Right kidney (tissue), 1 donor: ENCODE results near the gene PPP2R5D.
"Not testable (repeated sequence)": the region's sequence is repeated elsewhere in the genome, so short reads cannot be mapped to it uniquely, and the experiment has no call there.

ENCODE experiments used
- DNase-seq: peaks from one replicate; pipeline ENCODE4 v3.0.0-alpha.2; 2016

The PPP2R5D gene

DNA sequence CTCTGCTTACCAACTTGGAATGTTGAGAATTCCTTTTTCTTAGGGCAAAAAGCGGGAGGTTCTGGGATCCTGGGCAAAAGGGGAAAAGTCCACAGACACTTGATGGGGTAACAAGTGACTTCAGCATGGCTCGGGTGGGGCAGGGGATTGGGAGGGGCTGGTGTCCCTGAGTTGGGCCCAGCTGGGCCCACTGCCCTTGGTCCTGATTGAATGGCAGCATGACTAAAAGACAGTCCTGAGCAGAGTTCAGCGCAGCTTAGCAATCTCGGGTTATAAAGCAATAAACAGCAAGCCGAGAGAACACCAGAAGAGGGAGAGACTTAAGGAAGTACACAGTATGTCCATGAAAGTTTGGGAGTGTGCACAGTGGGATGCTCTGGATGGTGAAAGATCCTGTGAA lies 5.6 kb downstream of the PPP2R5D start:
- DNase-seq: no peak

DNA sequence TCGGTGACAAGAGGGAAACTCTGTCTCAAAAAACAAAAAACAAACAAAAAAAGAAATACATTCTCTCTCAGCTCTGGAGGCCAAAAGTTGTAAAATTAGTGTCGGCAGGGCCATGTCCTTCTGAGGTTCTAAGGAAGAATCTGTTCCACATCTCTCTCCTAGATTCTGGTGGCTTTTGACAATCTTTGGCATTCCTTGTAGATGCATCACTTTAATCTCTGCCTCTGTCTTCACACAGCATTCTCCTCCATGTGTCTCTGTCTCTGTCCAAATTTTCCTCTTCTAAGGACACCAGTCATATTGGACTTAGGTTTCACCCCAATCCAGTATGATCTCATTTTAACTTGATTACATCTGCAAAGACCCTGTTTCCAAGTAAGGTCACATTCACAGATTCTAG lies 9.1 kb downstream of the PPP2R5D start:
- no peak for DNase-seq

DNA sequence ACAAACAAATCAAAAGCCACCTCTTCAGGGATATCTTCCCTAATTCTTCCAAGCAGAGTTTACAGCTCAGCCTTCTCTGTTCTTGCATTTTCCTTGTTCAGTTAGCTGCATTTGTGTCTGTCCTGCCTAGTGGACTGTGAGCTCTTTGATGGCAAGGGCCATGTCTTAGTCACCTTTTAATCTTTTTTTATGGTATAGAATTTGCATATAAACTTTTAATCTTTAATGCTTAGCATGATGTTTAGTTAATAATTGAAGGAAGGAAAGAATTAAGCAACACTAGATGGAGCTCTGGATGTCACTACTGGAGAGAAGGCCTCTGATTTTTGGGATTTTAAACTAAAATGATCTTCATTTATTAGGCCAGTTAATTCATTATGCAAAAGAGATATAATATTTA lies 12.1 kb downstream of the PPP2R5D start:
- no peak for DNase-seq

DNA sequence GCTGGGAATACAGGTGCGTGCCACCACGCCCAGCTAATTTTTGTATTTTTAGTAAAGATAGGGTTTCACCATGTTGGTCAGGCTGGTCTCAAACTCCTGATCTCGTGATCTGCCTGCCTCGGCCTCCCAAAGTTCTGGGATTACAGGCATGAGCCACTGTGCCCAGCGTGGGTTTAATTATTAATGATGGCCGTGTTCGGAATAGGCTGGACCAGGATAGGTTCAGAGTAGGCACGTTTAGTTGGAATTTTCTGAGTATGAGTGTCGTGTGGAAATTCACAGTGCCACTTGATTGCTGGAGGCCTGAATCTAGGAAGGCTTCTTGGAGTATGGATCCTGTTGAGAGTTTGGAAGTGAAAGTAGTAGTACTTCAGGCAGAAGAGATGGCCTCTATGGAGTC lies 13.8 kb downstream of the PPP2R5D start:
- not testable (repeated sequence) for DNase-seq

DNA sequence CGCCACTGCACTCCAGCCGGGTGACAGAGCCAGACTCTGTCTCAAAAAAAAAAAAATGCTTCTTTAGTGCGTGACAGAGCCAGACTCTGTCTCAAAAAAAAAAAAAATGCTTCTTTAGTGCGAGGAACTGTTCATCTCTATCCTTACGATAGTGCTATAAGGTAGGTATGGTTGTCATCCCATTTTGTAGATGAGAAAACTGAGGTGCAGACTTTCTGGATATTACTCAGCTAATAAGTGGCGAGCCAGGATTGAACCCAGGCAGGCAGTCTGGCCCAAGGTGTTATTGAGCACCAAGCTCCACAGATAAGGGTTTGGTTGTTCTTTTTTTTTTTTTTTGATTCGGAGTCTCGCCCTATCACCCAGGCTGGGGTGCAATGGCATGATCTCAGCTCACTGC lies 17.5 kb downstream of the PPP2R5D start:
- no peak for DNase-seq

DNA sequence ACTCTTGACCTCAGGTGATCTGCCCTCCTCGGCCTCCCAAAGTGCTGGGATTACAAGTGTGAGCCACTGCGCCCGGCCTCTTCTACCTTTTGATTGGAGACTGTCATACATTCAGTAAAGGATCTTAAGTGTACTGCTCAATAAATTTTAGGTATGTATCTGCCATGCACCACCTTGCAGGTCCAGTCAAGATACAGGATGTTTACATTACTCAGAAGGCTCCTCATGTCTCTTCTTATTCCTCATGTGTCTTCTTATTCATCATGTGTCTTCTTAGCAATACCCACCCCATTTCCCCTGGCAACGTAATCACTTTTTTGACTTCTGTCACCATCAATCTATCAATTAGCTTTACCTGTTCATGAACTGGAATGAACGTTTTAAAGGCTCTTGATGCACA lies 21.5 kb downstream of the PPP2R5D start:
- no peak for DNase-seq

DNA sequence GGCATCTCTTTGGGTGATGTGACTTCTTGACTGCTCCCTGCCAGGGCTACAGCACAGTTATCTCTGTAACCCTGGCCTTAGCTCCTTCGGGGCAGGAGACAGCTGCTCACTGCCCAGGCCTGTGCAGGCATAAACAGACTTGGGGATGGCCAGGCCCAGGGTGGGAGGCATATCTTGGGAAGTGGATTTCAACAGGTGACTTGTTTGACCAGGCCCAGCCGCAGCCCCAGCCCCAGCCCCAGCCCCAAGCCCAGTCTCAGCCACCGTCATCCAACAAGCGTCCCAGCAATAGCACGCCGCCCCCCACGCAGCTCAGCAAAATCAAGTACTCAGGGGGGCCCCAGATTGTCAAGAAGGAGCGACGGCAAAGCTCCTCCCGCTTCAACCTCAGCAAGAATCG lies 21.9 kb downstream of the PPP2R5D start:
- DNase-seq: no peak

DNA sequence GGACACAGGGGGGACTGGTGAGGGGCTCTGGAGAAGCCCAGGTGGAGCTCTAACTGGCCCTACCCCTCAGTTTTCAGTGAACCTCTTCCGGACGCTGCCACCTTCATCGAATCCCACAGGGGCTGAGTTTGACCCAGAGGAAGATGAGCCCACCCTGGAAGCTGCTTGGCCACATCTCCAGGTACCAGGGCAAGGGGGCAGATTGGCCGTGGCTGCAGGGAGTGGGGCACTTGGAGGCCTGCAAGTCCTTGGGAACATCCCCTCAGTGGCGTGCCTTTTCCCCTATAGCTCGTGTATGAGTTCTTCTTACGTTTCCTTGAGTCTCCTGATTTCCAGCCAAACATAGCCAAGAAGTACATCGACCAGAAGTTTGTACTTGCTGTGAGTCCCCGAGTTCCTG lies 22.8 kb downstream of the PPP2R5D start:
- DNase-seq: no peak

DNA sequence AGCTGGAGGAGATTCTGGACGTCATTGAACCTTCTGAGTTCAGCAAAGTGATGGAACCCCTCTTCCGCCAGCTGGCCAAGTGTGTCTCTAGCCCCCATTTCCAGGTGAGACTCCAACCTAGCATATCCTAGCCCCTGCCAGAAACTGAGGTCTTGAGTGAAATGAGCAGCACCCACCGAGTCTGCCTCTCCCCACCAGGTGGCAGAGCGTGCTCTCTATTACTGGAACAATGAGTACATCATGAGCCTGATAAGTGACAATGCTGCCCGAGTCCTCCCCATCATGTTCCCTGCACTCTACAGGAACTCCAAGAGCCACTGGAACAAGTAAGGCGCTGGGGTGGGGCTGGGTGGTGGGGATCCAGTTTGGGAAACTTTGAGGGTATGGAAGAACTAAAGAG lies 24.8 kb downstream of the PPP2R5D start:
- DNase-seq: no peak

DNA sequence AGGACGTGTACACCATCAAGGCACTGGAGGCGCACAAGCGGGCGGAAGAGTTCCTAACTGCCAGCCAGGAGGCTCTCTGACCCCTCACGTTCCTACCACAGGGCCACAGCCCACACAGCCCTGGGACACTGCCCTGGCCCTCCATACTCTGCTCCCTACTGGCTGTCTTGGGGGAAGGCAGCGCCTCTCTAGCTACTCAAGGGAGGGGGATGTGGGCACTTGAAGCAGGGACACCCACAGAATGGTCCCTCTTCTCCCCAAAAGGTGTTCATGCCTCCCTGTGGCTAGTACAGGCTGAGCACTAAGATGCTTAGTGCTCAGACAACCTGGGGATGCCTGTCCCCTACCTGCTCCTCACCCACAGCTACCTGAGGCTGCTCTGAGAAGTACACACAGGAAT lies 26.8 kb downstream of the PPP2R5D start:
- no peak for DNase-seq

DNA sequence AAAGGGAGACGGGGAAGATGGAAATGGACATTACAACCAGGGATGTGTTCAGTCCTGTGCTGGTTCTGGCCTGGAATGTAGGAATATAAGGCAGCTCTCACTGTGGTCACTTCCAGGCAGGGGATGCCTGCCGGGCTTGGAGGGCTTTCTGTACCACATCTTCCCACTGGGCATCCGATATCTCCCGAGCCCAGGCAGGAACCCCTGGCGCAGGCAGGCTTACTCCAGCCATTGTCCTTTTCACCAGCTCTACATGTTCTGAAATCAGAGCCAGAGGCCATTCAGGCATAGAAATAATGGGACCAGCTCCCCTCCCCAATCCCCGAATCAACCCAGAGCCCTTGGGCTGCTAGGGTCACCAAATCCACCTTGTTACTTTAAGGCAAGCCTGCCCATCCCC lies 28.0 kb downstream of the PPP2R5D start:
- DNase-seq: no peak

DNA sequence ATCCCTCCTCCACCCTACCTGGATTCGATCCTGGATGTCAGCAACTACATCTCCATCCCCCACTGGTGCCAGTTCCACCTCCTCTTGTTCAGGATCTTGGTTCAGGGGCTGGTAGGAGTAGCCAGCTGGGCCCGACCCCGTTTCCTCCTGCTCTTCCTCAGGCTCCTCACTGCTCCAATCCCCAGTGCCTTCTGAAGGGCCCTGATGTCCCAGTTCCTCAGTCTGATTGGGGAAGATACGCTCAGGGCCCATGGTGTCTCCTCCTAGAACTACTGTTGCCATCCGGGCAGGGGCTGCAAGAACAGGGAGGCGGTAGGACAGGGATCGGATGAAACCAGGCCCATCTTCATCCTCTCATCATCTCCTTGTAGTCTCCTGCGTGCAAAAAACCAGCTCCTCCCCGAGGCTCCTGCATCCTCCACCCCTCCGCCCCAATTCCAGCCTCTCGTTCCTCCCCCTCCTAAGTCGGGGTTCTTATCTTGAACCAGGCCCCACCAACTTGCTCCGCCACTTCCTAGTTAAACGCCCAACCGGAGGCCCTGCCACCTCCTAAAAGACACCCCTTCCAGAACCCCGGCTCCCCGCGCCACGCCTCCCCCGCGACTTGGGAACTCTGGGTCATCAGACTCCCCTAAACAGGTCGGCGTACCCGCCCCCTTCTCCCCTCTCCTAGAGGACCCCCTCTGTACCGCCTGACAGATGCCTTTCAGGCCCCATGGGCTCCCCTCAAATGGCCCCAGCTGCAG lies 28.9 kb downstream of the PPP2R5D start:
- peak; percentile 48 for DNase-seq

DNA sequence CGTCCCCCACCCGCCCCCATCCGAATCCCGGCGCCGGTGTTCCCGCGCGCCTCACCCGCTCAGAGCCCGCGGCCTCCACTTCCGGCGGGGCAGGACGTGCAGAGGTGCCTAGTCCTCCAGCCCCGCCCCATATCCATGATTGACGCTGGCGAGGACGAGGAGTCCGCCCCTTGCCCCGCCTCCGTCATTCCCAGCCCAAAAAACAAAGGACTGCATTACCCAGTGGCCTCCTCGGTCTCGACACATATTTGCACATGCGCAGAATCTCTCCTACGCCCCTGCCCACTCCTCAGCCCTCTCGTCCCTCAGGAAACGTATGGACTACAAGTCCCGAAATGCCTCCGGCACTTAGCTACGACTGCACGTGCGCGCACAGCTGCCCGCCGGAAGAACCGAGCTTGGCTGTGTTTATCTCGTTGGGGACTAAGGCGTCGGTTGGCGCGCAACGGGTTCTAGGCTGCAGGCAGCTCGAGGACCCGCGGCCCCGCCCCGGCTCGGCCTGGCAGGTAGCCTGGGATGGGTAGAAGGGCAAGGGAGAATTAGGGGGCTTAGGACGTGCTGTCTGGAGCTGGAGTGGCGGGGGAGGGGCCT lies 29.6 kb downstream of the PPP2R5D start, which contains the start of the genes KLHDC3 and MEA1:
Gene KLHDC3, plus strand, starts transcription at position 407 of the 591 bp plus-strand sequence. CDS start 2,944 bp downstream, outside the sequence.
Gene MEA1, minus strand, starts transcription at position 104 of the 591 bp plus-strand sequence. CDS start 133 bp downstream, outside the sequence.
- DNase-seq: peak; percentile 85

DNA sequence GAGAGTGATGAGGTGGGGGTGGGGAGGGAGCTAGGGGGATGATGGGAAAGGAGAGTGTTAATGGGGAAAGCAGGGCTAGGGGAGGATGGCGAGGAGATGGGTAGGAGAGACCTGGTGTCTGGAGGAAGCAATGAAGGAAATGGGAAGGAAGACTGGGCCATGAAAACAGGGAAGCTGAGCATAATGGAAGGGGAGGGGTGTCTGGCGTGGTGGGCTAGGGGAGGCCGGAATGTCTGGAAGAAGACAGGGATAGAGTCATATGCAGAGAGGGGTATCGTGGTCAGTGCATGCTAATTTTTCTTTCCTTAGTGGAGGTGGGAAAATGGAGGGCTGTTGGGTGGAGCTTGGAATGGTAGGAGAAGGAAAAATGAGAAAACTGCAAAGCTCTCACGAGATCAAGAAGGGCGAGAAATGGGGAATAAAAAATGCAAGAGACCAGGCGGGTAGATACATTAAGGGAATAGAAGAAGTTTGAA lies 30.1 kb downstream of the PPP2R5D start:
- peak; percentile 19 for DNase-seq

DNA sequence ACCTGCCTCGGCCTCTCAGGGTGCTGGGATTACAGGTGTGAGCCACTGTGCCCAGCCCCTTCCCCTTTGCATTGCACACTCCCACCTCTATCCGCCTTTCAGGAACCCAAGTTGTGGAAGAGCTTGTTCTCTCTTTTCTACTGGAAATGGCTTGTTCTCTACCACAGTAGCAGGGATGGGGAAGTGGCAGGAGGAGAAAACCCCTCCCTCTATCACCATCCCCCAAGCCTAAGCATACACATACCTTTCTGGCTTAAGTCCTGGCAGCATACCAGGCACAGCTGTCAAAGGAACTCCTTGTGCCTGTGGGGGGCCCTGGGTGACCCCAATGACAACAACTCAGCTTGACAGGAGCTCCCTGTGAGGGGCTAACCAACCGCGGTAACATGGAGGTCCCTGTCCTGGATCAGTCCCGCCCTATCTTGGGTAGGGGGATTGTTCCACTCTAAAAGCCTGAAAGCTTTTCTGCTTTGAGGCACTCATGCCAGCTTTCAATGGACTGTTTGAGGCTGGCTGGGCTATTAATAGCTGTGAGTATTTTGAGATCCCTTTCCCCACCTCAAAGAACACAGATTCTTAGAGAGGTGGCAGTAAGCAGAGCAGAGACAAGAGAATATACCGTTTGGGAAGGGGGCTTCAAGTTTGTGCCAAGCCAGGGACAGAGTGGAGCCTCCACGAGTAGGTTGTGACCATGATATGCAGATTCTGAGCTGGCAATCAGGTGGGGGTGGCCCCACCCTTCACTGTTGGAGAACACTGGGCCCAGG lies 32.0 kb downstream of the PPP2R5D start:
- DNase-seq: no peak

DNA sequence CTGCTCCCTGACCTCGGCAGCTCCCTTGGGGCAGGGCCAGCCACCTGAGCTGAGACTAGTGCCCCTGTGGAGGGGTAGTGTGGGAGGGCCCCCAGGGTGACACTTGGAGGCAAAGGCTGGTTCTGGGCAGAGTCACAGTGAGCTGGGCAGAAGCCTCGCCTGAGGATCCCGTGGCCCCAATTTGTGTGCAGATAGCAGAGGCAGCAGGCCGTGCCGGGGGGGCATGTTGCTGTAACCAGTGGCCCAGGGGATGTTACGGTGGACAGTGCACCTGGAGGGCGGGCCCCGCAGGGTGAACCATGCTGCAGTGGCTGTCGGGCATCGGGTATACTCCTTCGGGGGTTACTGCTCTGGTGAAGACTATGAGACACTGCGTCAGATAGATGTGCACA lies 32.6 kb downstream of the PPP2R5D start:
- no peak for DNase-seq

DNA sequence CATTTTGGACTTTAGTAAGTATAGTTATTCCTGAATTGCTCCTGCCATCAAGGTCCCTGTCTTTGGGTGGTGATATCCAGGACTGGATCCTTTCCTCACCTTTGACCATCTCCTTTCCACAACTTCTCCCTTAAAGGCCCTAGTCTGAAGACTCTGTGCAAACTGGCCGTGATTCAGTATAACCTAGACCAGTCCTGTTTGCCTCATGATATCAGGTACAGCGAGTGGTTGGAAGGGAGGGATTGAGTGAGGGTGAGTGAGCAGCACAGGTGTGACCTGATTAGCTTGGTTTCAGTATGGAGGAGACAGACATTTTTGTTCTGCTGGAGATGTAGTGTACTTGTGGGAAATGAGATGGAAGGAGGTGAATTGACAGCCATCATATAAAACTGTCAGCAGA lies 34.8 kb downstream of the PPP2R5D start:
- DNase-seq: no peak

DNA sequence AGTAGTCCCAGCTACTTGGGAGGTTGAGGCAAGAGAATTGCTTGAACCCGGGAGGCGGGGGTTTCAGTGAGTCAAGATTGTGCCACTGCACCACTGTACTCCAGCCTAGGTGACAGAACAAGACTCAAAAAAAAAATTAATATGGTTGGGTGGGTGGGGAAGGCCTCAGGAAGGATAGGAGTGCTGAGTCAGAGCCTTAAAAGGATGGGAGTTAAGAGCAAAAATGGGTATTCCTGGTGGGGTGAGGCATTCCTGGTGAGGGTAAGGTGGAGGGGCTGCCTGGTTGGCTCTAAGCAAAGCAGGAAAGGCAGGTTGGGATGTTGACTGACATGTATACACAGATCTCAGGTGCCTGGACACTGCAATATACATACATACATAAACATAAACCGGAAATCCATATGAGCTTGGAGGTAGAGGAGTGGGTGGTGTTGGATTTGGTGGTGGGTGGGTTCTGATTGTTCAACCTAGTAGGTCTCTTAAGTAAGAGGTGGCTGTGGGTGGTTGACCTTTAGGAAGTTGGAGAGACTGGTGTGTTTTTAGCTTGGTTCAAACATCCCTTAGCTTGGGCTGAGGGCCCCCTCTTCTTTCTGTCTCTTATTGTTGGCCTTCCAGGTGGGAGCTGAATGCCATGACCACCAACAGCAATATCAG lies 35.8 kb downstream of the PPP2R5D start:
- no peak for DNase-seq

DNA sequence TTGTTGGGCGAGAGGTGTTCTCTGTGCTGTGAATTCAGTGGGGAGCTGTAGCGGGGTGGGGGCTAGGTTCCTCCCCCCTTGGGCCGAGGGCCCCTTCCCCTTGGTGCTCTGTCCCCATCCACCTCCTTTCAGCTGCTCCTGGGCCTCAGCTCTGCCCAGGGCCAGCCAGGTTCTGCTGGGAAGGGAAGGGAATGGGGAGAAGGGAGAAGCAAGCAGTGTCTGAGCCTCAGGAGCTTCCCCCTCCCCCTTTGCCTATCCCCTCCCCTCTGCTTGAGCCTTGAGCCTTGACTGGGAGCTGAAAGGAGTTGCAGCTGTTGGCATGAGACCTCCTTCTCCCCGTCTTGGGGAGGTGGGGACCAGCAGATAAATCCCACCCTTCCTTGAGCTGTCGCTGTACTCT lies 36.5 kb downstream of the PPP2R5D start:
- DNase-seq: no peak

DNA sequence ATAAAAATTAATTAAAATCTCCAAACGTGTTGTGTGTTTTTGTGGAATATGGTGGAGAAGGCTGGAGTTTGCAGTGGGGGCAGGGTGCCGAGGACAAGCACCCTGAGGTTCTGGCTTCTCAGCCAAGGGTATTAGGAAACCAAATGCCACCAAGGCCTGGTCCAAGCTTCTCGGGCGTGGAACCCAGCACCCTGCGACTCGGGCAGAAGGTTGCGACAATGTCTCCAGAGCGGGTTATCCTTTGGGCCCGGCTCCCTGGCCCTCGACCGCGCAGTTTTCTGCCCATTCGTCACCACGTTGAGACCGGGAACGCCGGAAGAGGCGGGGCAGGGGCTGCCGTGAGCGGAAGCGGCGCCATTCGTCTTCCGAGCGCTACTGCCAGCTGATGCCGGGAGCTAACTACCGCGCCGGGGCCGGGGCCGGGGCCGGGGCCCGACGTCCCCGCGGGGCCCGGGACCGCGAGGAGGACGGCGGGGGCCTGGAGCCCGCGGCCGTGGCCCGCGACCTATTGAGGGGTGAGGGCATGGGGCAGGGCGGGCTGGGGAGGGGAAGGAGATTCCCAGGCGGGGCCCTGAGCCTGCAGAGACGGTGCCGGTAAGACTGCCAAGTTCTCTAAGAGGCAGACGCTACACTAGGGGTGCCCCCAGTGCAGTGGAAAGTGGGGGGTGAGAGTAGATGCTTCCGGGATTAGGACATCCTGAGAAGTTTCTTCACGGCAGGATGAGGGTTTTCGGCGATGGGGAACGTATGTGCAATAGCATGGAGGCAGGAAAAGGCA lies 37.1 kb downstream of the PPP2R5D start, which contains the start of gene RRP36:
Gene RRP36, plus strand, starts transcription at position 354 of the 778 bp plus-strand sequence. Its CDS starts 32 bp downstream, at position 386.
- DNase-seq: peak; percentile 78

DNA sequence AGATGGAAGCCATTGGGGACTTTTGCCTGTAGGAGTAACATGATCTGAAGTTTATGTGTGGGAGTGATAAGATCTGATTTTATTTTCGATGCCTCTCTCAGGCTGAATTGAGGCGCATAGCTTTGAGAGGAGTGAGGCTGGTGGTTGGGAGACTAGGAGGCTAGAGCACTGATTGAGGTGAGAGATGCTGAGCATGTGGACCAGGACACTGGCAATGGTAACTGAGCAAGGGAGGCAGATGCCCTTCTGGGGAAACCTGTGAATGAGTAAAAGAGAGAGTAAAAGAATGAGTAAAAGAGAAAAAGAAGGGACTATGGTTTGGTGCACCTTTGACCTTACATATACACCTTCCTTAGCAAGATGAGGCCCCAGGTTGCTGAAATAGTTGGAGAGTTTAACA lies 40.1 kb downstream of the PPP2R5D start:
- no peak for DNase-seq

DNA sequence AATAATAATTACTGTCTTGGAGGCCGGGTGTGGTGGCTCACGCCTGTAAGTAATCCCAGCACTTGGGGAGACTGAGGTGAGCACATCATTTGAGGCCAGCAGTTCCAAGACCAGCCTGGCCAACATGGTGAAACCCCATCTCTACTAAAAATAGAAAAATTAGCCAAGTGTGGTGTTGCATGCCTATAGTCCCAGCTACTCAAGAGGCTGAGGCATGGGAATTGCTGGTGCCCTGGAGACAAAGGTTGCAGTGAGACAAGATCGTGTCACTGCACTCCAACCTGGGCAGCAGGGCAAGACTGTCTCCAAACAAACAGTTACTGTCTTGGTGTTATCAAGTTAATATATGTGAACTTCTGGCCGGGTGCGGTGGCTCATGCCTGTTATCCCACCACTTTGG lies 42.0 kb downstream of the PPP2R5D start:
- DNase-seq: no peak
